ENCODE results near the gene C9orf72.

DNA sequence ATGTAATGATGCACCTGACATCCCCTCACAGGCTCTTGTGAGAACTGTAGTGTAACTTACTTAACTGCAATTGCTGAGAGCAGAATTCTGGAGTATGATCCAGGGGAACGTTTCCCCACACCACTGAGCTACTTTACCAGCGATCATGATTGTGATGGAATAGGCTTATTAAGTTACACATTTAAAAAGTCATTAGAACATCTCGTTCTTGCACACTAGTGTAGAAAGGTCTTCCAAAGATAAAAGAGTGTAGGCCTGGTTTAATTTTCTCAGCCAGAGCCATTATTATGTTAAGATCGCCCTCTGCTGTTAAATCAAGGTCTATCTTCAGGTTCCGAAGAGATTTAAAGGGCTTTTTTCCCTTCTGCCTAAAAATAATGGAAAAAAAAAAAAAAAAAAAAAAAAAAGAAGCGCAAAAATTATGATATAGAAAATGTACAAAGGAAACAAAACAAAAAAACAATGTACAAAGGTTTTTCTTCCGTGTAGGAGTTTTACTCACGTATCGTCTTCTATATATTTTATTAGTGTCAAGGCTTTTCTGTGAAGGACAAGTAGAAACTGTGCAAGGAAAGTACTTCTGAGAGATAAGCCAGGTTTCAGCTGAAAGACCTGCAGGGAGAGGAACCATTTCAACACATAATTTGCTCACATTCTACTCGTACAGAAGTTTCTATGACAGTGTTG is 25.1 kb downstream of the C9orf72 start:
- TF ChIP-seq, protein P1, sequence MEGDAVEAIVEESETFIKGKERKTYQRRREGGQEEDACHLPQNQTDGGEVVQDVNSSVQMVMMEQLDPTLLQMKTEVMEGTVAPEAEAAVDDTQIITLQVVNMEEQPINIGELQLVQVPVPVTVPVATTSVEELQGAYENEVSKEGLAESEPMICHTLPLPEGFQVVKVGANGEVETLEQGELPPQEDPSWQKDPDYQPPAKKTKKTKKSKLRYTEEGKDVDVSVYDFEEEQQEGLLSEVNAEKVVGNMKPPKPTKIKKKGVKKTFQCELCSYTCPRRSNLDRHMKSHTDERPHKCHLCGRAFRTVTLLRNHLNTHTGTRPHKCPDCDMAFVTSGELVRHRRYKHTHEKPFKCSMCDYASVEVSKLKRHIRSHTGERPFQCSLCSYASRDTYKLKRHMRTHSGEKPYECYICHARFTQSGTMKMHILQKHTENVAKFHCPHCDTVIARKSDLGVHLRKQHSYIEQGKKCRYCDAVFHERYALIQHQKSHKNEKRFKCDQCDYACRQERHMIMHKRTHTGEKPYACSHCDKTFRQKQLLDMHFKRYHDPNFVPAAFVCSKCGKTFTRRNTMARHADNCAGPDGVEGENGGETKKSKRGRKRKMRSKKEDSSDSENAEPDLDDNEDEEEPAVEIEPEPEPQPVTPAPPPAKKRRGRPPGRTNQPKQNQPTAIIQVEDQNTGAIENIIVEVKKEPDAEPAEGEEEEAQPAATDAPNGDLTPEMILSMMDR (IDR thresholded peaks at IDR 0.05; ENCODE audit: poor library complexity) = peak; percentile 65
- TF ChIP-seq EZH2phosphoT487 (IDR thresholded peaks at IDR 0.05; ENCODE audit: low read depth, severe bottlenecking, unreplicated experiment) = no peak
- TF ChIP-seq EZH2 (IDR thresholded peaks at IDR 0.05; ENCODE audit: borderline replicate concordance) = no peak
